Measurements from ENCODE around the gene SMTNL2.
"Not testable (repeated sequence)": the region's sequence is repeated elsewhere in the genome, so short reads cannot be mapped to it uniquely, and the experiment has no call there.

The SMTNL2 gene

DNA sequence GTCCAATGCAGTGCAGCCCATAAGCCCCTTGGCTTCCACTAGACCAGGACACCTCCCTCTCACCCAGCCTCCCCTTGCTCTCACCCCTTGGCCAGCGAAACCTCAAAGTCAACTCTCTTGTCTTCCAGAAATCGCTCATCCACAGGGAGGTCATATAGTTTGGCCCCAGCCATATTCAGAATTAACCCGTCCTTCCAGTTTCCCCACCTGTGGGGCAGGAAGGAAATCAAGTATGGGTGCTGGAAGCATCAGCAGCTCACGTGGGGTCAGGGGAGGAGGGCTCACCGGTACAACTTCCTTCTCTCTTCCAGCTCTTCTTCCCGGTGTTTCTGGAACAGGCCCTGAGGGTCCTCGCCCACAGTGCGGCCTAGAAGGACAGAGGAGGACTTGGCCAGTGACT is 54.4 kb downstream of the SMTNL2 start:
- not testable (repeated sequence) for DNase-seq

DNA sequence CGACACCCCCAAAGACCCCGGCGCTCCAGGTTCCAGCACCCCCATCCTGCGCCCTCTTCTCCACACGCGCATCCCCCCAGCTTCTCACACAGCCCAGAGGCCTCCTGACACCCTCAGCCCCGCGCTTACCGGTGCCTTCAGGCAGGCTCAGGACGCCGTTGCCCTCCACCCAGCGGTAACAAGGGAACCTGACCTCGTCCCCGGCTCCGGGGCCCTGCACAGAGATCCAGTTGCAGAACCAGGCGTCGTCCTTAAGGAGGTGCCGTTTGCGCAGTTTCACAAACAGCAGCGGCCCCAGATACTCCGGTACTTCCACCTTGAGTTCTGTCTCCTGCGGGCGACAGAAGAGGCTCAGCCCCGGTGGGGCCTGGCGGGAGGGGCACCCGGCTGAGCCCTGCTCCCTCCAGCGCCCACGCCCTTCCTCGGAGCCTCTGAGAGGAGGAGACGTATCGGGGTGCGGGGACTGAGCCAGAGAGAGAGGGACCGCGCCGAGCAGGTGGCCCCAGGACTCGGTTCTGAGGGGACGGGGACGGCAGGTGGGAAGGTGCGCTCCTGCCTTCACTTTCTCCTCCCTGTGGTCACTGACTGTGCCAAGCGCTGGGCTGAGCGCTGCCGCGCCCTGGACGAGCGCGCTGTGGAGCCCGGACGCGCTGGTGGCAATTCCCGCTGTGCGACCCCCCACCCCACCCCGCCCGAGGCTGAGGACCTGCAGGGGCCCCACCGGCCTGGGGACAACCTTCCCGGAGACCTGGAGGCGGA is 55.2 kb downstream of the SMTNL2 start:
- DNase-seq, result peak; percentile 53

- DNase-seq, result not testable (repeated sequence)
Measured at GRCh38 chr17:4640569-4641188, 56.4 kb downstream of the SMTNL2 start.

GRCh38 chr17:4641297-4642195 is 57.2 kb downstream of the SMTNL2 start, which contains the start of gene ALOX15:
ALOX15 (minus strand) TSS chr17:4641678; CDS start chr17:4641651, 27 bp downstream.
- DNase-seq, result no peak

- DNase-seq, result no peak
Measured at GRCh38 chr17:4642286-4642685, 58.0 kb downstream of the SMTNL2 start.

- DNase-seq, result peak; percentile 16
Measured at GRCh38 chr17:4643676-4644075, 59.3 kb downstream of the SMTNL2 start.

GRCh38 chr17:4645642-4646041 is 61.3 kb downstream of the SMTNL2 start:
- no peak for DNase-seq

DNA sequence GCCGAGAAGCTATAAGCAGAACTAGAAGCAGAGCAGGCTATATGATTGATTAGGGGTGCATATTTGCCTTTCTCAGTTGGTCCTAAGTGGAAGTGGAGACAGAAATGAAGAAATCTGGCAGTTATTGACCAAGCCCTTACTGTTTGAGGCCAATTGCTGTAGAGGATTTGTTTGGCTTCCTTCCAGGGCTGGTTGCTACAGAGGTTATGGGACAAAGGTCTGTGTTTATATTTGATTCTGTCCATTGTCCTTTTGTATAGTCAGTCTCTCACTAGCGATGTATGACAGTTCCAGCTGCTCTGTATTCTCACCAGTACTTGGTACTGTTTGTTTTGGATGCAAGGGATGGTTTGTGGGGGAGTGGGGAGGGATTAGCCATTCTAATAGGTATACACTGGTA is 64.4 kb downstream of the SMTNL2 start:
- DNase-seq, result peak; percentile 94

GRCh38 chr17:4652997-4653396 is 68.7 kb downstream of the SMTNL2 start:
- DNase-seq, result no peak

GRCh38 chr17:4655933-4656332 is 71.6 kb downstream of the SMTNL2 start:
- DNase-seq, result not testable (repeated sequence)

GRCh38 chr17:4657678-4658077 is 73.3 kb downstream of the SMTNL2 start:
- DNase-seq, result no peak
